SKM-1 treated with dmso at 0.1 percent for 144 hours (cell line): ENCODE measurements around the gene NECTIN4.
A peak's percentile ranks its signal among the peaks of the same experiment; 100 is the strongest.
"Not testable (repeated sequence)": the region's sequence is repeated elsewhere in the genome, so short reads cannot be mapped to it uniquely, and the experiment has no call there.

Experiments
- DNase-seq: peaks from one replicate; lab custom pipeline; 2025; ENCODE audit not compliant: unreplicated experiment; lab: John Stamatoyannopoulos, UW

Gene NECTIN4

DNA sequence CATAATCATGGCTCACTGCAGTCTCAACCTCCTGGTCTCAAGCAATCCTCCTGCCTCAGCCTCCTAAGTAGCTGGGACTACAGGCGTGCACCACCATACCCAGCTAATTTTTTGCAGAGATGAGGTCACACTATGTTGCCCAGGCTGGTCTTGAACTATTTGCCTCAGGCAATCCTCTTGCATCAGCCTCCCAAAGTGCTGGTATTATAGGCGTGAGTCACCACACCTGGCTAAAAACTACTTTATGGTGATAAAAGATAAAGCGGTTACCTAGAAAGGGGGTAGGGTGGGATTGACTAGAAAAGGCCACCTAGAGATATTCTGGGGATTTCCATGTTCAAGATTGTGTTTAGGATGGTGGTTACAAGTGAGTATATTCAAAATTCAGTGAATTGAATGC is 55.6 kb downstream of the NECTIN4 start:
- DNase-seq: no peak

DNA sequence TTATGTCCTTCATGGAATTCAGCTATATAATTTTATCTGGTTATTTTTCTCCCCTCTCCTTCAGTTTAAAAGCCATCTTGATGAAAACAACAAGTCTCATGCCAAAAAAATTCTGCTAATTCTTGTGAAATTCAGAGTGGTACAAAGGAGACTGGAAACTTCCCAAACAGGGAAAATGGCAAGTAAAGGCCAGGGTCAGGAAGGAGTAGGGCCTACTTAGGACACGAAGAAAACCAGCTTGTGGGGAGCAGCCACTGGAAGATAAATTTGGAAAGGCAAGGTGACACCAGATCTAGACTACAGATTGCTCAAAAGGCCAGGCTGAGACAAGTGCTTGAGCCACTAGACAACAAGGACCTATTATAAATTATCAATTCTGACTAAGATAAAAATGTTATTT is 56.9 kb downstream of the NECTIN4 start:
- DNase-seq: no peak

DNA sequence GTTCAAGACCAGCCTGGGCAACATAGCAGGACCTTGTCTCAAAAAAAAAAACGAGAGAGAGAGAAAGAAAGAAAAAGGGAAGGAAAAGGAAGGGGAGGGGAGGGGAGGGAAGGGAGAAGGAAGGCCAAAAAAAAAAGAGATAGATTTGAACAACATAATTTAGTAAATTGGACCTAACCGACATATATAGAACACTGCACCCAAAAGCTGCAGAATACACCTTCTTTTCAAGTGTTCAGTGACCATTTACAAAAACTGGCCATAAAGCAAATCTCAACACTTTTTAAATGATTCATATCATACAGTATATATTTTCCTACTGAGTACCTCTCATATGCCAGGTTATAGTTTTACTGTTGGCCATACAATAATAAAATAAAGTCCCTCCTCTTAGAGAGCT is 57.5 kb downstream of the NECTIN4 start:
- no peak for DNase-seq

GRCh38 chr1:161029466-161029865 is 59.9 kb downstream of the NECTIN4 start:
- not testable (repeated sequence) for DNase-seq

DNA sequence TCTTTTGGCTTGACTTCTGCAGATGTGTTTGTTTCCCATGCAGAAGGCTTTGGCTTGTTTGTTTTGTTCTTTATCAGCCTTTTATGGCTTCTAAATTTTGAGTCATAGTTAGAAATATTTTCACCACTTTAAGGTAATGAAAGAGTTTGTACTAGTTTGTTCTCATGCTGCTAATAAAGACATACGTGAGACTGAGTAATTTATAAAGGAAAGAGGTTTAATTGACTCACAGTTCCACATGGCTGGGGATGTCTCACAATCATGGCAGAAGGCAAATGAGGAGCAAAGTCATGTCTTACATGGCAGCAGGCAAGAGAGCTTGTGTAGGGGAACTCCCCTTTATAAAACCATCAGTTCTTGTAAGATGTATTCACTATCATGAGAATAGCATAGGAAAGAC is 62.4 kb downstream of the NECTIN4 start:
- DNase-seq: not testable (repeated sequence)

DNA sequence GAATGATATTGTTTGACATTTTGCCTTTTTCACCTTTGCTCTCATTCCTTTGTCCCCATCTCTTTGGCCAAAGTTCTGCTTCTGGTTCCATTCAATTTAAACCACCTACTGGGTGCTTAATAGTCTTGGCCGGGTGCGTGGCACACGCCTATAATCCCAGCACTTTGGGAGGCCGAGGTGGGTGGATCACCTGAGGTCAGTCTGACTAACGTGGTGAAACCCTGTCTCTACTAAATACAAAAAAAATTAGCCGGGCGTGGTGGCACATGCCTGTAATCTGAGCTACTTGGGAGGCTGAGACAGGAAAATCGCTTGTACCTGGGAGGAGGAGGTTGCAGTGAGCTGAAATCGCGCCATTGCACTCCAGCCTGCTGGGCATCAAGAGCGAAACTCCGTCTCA is 66.9 kb downstream of the NECTIN4 start:
- not testable (repeated sequence) for DNase-seq

- no peak for DNase-seq
These were observed 67.4 kb downstream of the NECTIN4 start for GRCh38 chr1:161021970-161022353.

DNA sequence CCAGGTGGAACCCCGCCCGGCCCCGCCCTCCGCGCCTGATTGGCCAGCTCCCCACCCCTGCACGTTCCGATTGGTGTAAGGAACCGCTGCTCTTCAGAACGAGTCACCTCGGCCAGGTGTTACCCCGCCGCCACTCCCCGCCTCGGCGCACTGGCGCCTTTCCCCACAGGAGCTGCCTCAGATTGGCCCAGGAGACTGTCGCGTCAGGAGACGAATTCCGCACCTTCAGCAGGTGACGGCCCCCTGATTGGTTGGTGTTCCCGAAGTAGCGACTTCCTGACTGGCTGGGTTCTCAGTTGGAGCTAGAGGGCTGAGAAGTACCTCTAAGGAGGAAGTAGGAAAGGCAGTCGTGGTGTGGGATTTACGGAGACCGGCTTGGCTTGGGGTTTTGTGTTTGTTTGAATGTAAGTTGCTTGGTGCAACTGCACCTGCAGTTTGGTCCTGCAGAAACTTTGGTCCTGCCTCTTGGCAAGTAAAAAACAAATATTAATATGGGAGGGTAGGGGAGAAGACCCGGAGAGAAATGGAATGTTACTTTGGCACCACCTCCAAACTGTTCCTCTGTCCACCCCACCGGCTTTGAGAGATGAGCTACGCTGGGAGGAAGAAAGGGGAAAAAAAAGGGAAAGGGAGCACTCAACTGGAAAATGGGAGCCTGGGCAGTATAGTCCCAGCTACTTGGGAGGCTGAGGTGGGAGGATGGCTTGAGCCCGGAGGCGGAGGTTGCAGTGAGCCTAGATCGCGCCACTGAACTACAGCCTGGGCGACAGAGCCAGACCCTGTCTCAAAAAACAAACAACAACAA is 68.0 kb downstream of the NECTIN4 start:
- peak; percentile 95 for DNase-seq
